CD4-positive, alpha-beta T cell treated with Interleukin-15 for 1 hour (primary cell): ENCODE results near the gene NFKB2.

Source experiments
- DNase-seq: peaks from one replicate; pipeline ENCODE4 v3.0.0-alpha.2; 2020

NFKB2 gene

GRCh38 chr10:102395400-102396316, at the start of gene NFKB2:
TSS of gene NFKB2 (plus strand) at chr10:102395705. CDS start at chr10:102395960, 255 bp downstream.
- DNase-seq, result peak; percentile 95

GRCh38 chr10:102347236-102347828, 48.2 kb upstream of the NFKB2 start:
- no peak for DNase-seq

GRCh38 chr10:102352066-102352715, 43.3 kb upstream of the NFKB2 start:
- peak; percentile 58 for DNase-seq

GRCh38 chr10:102354451-102354850, 41.1 kb upstream of the NFKB2 start:
- no peak for DNase-seq

- no peak for DNase-seq
These were observed 36.7 kb upstream of the NFKB2 start for GRCh38 chr10:102358712-102359382.

- DNase-seq, result no peak
These were observed 28.1 kb upstream of the NFKB2 start for GRCh38 chr10:102367441-102367840.

GRCh38 chr10:102368077-102368476, 27.4 kb upstream of the NFKB2 start:
- no peak for DNase-seq

- no peak for DNase-seq
These were observed 24.2 kb upstream of the NFKB2 start for GRCh38 chr10:102371295-102371694.

GRCh38 chr10:102375250-102375649, 20.3 kb upstream of the NFKB2 start:
- DNase-seq, result peak; percentile 21

- no peak for DNase-seq
These were observed 19.6 kb upstream of the NFKB2 start for GRCh38 chr10:102375867-102376266.

- DNase-seq, result no peak
These were observed 18.6 kb upstream of the NFKB2 start for GRCh38 chr10:102376901-102377300.

GRCh38 chr10:102379383-102379782, 16.1 kb upstream of the NFKB2 start:
- no peak for DNase-seq

GRCh38 chr10:102381983-102382382, 13.5 kb upstream of the NFKB2 start:
- no peak for DNase-seq

GRCh38 chr10:102382871-102383270, 12.6 kb upstream of the NFKB2 start:
- no peak for DNase-seq

GRCh38 chr10:102384053-102384452, 11.5 kb upstream of the NFKB2 start:
- no peak for DNase-seq

- no peak for DNase-seq
These were observed 10.7 kb upstream of the NFKB2 start for GRCh38 chr10:102384606-102385429.

- no peak for DNase-seq
These were observed 5.6 kb upstream of the NFKB2 start for GRCh38 chr10:102389894-102390293.

GRCh38 chr10:102392306-102392705, 3.2 kb upstream of the NFKB2 start:
- no peak for DNase-seq

GRCh38 chr10:102393411-102394078, 2.0 kb upstream of the NFKB2 start:
- DNase-seq, result no peak

- DNase-seq, result peak; percentile 98
These were observed 1.3 kb upstream of the NFKB2 start for GRCh38 chr10:102394079-102394800.
